OCI-M2 (cell line): ENCODE measurements around the gene PCNT.
"Not testable (repeated sequence)": the region's sequence is repeated elsewhere in the genome, so short reads cannot be mapped to it uniquely, and the experiment has no call there.

ENCODE experiments used
- DNase-seq: peaks from one replicate; lab custom pipeline; 2025; ENCODE audit not compliant: unreplicated experiment; lab: John Stamatoyannopoulos, UW

PCNT gene

DNA sequence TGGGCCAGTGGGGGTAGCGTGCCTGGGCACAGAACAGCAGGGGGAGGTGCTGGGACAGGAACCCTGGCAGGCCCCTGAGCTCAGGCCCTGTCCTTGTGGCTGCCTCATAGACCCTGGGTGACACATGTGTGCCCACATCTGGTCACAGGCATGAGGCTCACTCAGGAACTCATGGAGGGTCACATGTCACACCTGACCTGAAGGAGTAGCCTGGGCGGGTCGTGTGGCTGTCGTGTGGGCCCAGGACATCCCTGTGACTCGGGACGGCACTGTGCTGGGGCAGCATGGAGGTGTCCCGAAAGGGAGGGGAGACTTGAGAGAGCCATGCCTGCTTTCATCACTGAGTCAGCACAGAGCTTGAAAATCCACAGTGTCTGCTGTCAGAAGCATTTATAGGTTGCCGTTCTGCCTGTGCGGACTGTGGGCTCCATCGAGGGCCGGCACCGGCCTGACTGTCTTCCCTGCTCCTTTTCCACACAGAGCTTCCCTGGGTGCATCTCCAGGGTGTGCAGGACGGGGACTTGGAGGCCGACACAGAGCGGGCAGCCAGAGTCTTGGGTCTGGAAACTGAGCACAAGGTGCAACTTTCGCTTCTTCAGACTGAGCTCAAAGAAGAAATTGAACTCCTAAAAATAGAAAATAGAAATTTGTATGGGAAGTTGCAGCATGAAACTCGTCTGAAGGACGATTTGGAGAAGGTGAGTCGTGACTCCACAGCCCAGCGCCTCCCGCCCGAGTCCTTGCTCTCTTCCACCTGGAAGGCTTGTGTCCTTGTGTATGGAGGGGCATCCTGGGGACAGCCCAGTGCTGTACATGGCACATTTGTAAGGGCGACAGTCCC is 32.8 kb downstream of the PCNT start:
- DNase-seq, result no peak

DNA sequence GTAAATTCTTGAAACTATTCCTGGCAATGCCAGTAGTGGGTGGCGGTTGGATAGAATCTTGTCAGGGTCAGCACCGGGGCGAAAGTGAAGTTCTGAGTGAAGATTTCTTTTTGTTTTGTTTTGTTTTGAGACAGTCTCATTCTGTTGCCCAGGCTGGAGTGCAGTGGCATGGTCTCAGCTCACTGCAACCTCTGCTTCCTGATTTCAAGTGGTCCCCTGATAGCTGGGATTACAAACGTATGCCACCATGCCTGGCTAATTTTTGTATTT is 33.3 kb downstream of the PCNT start:
- no peak for DNase-seq

DNA sequence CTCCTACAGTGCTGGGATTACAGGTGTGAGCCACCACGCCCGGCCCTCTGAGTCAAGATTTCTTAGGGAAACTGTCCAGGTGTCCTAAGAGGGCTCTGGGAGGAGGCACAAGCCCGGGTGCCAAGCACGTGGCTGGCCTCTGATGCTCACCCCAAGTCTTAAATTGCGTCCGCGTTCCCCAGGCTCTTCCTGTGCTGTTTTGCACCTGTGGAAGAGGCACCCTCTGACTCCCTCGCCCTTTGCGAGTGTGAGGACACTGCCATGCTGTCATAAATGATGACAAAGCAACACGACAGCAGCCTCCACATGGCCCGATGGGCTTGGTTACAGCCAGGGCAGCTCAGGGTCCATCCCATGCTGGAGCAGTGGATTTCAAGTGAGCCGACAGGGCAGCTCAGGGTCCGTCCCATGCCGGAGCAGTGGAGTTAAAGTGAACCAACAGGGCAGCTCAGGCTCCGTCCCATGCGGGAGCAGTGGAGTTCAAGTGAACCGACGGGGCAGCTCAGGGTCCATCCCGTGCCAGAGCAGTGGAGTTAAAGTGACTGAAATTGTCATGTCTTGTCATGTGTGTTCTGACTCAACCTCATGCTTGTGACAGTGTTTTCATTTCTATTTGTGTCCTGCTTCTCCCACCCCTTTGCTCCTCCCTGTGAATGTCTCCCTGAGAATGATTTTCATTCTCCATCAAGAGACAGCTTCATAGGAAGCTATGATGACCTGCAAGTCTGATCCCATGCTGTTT is 33.9 kb downstream of the PCNT start:
- DNase-seq, result no peak

DNA sequence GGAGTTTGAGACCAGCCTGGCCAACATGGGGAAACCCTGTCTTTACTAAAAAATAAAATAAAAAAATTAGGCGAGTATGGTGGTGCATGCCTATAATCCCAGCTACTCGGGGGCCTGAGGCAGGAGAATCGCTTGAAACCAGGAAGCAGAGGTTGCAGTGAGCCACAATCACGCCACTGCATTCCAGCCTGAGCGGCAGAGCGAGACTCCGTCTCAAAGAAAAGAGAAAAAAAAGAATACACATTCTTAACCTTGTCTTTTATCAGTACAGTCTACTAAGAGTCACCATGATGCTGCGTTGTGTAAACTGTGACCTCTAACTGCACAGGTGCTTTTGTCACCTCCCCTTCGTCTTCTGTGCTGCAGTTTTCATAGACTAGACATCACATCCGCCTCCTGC is 37.2 kb downstream of the PCNT start:
- DNase-seq, result no peak

DNA sequence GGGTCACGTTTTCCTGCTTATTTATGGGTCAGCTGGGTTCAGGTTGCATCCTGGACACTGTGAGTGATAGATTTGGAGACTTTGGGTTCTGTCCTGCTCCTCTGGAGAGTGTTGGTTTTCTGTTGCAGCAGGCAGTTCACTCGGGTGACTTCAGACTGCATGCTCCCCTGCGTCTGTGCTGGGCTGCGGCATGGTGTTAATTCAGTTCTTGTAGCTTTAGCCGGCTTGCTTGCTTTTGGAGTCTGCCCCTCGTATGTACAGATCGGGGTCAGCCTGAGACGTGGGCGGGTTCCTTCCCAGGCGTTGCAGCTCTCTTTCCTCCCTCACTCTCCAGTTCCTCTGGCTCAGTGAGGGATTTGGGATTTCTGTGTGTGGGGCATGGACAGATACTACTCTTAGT is 38.0 kb downstream of the PCNT start:
- DNase-seq, result no peak

DNA sequence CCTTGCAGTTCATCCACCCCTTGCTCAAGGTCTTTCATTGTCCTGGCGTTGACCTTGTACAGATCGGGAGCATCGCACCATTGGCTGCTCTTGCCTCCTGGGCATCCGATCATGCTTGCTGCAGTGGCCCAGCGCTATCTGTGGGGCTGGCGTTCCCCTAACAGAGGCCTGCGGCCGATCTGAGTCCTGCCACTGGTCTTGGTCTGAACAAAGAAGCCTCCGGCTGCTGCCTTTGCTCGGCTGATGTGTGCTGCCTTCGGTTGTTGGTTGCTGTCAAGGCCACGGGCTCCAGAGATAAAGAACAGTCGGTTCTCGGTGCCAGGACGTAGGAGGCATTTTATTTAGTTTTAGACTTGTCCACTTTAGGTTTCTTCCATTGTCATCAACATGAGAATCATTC is 39.0 kb downstream of the PCNT start:
- no peak for DNase-seq

DNA sequence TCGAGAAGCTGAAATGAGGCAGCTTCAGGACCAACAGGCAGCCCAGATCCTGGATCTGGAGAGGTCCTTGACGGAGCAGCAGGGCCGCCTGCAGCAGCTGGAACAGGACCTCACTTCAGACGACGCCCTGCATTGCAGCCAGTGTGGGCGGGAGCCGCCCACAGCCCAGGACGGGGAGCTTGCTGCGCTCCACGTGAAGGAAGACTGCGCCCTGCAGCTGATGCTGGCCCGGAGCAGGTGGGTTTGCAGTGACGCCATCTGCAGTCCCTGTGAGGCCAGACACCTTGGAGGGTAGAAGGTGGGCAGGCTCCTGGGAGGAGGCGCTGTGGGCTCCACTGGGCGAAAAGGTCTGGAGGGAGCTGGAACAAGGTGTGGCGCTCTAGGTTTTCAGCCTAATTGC is 39.7 kb downstream of the PCNT start:
- DNase-seq, result no peak

DNA sequence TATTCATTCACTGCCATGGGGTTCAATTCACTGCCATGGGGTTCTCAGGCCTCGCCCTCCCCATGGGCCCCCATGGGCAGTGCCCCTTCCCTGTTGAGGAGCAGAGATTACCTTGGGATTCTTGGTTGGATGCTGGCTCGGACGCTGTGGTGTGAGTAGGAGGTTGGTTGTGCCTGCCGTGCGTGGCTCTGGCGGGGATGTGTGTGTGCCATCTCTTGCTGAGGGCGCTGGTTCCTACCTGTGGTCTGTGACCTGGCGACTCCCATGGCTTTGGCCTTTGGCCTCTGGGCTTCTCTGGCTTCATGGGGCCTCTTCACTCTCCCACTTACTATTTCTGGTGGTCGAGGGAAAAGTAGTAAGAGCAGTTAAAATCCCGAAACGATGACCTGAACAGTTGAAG is 42.1 kb downstream of the PCNT start:
- no peak for DNase-seq

DNA sequence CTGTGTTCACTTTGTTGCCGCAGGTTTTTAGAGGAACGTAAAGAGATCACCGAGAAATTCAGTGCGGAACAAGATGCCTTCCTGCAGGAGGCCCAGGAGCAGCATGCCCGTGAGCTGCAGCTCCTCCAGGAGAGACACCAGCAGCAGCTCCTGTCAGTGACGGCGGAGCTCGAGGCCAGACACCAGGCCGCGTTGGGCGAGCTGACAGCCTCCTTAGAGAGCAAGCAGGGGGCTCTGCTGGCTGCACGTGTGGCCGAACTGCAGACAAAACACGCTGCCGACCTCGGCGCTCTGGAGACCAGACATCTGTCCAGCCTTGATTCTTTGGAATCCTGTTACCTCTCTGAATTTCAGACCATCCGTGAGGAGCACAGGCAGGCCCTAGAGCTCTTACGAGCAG is 42.6 kb downstream of the PCNT start:
- DNase-seq, result no peak

DNA sequence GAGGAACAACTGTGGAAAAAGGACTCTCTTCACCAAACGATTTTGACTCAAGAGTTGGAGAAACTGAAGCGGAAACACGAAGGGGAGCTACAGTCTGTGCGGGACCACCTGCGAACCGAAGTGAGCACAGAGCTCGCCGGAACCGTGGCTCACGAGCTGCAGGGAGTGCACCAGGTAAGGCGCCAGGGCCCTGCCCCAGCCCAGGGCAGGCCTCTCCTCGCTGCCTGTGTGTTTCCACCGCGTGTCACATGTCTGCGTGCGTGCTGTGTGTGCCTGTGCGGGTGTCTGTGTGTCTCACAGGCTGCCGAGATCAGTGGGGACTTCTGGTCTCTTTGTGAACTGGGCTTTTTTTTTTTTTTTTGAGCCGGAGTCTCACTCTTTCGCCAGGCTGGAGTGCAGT is 43.0 kb downstream of the PCNT start:
- DNase-seq, result no peak

DNA sequence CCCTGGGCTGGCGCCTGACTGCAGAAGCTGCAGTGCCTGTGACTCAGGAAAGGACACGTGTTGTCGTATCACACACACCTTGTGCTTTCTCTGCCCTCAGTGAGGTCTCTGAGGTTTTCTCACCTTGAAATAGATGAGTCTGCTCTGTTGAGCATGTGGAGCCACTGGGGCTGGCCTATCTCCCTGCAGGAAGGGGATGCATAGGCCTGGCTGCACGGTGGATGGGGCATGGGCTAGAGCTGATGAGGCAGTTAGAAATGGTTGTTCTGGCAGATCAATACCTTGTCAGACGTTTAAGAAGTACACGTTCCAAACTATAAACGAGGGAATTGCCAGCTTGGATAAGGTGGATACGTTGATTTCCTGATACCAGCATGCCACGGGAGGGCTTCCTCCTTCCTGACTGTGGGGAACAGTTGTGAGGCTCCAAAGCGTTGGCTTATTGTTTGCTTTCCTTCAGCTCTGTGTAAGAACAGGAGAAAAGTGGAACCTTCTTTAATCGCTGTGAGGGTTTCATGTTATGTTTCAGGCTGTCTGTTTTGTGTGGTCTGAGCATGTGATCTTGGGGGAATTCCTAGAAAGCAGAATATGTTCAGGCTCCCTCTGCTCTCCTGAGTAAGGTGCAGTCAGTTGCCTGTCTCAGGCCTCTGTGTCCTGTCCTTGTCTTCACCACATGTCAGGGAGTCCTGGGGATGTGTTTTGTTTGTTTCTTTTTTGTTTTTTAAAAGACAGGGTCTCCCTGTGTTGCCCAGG is 44.8 kb downstream of the PCNT start:
- no peak for DNase-seq

DNA sequence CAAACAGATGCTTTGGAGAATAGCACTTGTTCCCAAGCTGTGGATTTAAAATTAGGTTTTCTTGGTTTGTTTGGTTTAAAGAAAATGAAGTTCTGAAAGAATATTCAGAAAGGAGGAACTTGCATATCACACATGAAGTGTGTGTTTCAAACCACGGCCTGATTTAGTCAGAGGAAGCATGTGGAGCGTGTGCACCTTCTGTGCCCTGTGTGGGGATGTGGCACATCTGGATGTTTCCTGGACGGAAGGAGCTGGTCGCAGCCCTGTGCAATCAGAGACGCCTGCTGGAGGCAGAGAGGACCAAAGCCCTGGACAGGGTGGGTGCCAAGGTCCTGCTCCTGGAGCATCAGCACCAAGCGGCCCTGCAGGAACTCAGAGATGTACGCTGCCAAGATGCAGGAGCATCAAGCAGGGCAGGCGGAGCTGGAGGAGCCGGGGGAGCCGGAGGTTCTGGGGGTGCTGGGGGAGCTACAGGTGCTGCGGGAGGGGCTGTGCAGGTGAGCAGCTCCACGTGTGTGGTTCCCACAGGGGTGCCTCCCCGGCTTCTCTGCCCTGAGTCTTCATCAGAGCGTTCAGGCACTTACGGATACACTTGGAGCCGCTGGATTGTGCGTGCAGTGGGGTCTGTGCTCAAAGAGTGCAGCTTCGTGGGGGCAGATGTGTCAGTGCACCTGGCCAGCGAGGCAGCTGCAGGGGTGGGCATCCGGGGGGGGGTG is 45.7 kb downstream of the PCNT start:
- DNase-seq, result no peak

DNA sequence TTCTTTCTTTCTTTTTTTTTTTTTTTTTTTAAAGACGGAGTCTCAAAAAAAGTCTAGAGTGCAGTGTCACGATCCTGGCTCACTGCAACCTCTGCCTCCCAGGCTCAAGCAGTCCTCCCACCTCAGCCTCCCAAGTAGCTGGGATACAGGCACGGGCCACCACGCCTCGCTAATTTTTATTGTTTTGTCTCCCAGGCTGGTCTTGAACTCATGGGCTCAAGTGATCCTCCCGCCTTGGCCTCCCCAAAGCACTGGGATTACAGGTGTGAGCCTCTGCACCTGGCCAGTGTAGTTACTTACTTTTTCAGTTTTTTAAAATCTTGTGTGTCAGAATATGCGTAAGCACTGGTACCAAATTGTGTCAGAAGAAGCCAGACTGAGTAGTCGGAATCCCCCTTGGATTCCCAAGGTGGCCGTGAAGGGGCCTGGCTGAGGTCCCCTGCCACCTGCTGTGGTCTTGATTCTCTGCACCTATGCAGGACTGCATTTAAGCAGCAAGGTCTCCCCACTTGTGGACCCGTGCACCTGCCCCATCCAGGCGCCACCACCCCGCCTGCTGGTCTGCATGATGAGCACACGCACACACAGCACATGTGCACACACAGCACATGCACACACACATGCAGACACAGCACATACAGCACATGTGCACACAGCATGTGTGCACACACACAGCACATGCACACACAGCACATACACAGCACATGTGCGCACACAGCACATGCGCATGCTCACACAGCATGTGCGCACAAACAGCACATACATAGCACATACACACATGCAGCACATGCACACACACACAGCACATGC is 47.5 kb downstream of the PCNT start:
- DNase-seq, result no peak

DNA sequence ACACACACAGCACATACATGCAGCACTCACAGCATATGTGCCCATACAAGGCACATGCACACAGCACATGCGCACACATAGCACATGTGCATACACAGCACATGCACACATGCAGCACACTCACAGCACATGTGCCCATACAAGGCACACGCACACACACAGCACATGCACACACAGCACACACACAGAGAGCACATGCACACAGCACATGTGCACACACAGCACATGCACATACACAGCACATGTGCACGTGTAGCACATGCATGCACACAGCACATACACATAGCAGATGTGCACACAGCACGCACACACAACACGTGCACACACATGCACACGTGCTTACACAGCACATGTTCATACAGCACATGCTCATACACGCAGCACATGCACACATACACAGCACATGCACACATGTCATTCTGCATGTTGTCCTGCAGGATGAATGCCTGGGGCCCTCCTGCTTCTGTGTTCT is 48.1 kb downstream of the PCNT start:
- DNase-seq, result no peak

DNA sequence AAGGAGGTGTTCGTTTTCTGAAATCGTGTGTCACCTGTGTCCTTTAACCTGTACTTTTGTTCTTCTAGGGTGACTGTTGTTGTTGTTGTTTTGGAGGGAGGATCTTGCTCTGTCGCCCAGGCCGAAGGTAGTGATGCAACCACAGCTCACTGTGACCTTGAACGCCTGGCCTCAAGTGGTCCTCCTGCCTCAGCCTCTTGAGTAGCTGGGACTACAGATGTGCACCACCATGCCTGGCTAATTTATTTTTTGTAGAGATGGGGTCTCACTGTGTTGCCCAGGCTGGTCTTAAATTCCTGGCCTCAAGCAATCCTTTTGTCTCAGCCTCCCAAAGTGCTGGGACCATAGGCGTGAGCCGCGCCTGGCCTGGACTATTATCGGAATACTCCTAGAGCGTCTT is 49.0 kb downstream of the PCNT start:
- not testable (repeated sequence) for DNase-seq

DNA sequence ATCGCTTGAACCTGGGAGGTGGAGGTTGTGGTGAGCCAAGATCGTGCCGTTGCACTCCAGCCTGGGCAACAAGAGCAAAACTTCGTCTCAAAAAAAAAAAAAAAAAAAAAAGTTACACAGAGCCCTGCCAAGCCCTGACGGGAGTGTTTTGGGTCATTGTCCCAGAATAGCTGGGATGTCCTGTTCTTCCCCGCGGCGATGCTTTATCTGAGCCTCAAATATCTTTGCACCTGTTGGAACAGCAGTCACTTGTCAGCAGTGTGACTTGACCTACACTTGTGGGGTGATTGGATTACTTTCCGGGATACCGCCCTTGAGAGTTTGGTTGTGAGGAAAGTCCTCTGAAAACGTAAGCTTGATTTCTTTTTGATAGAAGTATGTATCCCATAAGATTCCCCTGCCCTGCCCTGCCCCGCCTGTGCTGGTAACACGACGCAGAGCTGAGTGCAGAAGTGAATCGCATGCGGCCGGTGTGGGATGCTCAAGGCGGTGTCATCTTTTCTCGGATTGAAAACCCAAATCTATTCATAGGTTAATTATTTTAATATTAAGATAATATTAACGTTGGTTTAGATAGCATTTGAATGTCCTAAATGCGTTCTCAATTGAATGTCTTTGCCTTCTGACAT is 50.9 kb downstream of the PCNT start:
- no peak for DNase-seq

DNA sequence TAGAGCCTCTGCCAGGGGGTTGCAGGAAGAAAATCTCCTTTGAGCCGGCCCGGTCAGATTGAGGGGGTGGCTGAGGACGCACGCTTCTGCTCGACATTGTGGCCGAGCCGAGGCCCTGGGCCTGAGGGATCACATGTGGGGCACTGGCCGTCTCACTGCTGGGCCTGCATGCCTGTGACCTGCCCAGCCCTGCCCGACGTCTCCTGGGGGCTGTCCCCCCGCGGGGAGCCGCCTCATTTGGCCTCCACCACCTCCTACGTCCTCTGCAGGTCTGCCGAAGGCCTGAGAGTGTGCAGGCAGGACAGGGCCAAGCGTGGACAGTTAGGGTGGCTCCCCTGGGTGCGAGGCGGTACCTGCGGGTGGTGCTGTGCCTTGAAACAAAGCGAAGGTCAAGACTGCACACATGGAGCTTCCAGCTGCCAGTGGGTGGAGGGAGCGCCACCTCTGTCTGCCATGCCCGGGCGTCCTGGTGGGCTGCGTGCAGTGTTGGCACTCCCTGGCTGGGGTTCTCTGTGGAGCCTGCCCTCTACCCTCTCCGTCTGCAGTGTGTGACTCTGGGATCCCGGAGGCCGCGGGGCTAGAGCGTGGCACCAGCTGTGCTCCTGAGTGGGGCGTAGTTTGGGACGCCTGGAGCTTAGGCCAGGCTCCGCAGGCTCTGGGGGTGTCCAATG is 51.7 kb downstream of the PCNT start:
- DNase-seq, result no peak

DNA sequence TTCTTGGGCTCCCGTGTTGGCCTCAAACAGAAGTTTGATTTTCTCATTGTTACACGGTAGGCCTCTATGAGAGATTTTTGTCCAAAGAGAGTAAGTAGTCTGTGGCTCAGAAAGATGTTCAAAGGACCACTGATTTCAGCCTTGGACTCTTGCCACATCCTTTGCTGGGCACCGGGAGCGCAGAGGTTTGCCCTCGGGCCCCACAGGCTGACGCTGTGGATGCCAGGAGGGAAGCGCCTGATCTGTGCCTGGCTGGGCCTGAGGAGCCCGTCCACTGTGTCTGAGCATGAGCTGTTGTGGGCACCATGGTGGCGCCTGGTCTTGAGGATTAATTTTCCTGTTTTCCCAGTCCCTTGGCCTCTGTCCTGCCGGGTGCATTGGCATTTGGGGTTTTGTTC is 52.3 kb downstream of the PCNT start:
- no peak for DNase-seq

DNA sequence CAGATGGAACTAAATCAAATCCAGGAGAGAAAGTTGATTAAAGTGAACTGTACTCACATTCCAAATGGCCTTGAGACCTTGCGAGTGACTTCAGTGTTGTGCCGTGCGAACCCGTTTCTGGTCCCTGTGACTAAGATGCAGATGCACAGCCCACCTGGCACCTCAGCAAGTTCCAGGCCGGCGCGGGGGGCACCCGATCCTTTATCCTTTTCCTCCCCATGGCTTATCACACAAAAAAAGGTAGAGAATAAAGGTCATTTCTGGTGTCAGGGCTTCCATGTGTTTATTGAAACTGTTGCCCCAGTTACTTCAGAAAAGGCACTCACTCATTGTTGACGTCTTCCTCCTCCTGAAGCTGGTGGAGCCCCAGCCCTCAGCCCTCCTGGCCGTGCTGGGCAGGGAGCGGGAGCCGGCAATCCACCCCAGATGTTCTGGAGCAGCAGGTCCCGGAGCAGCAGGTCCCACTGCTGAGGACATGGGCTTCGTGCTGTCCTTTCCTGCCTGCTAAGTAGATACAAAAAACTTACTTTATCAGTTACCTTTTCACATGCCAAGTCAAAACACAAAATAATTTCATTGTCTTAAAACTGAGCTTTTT is 53.0 kb downstream of the PCNT start:
- no peak for DNase-seq
